HFFc6 (cell line): ENCODE results near the gene ZNF827. TPM values are rescaled to one million over a fixed set of nuclear protein-coding genes. Genes with fewer than 3 reads are reported as not detected.

Experiments
- DNase-seq: peaks from one replicate; pipeline ENCODE4 v3.0.0-alpha.2; 2018
- H3K27ac Mint-ChIP-seq: 2 replicates; pipeline ENCODE4 v1.8.0; 2020; ENCODE audit warnings: mild to moderate bottlenecking, mixed read lengths
- H3K27me3 Mint-ChIP-seq: 2 replicates; pipeline ENCODE4 v1.8.0; 2021; ENCODE audit warnings: mild to moderate bottlenecking, moderate library complexity, mixed read lengths; ENCODE audit not compliant: insufficient read depth
- H3K36me3 Mint-ChIP-seq: 2 replicates; pipeline ENCODE4 v1.8.0; 2021; ENCODE audit warnings: low read depth, mixed read lengths
- H3K4me1 Mint-ChIP-seq: 2 replicates; pipeline ENCODE4 v1.8.0; 2020; ENCODE audit warnings: low read depth, mixed read lengths
- H3K4me3 Mint-ChIP-seq: 2 replicates; pipeline ENCODE4 v1.8.0; 2020; ENCODE audit warnings: mild to moderate bottlenecking, moderate library complexity, mixed read lengths
- H3K9me3 Mint-ChIP-seq: 2 replicates; pipeline ENCODE4 v1.8.0; 2020; ENCODE audit warnings: mild to moderate bottlenecking, mixed read lengths
- total RNA-seq, 6 experiments: library from RNA; stranded (reverse); fragmentation: NEBNext Ultra II Directional; extraction: Animal tissue kit (Norgen Biotek cat#: 25700); gene quantifications; 2 replicates in 1 of 6; 3 replicates in 5 of 6; pipeline ENCODE4 v1.2.3, GENCODE V29; 2021
- TF ChIP-seq, protein P1 (sequence below): fragments of 200-600 bp; sonication (generic); IDR thresholded peaks from 2 replicates; pipeline ENCODE4 v1.5.0; 2021; ENCODE audit warnings: antibody characterized with exemption, mild to moderate bottlenecking

The ZNF827 gene
- total RNA-seq, 6 experiments from 2014 or later, result 15.8 to 22.4 (median 17.6) TPM

DNA sequence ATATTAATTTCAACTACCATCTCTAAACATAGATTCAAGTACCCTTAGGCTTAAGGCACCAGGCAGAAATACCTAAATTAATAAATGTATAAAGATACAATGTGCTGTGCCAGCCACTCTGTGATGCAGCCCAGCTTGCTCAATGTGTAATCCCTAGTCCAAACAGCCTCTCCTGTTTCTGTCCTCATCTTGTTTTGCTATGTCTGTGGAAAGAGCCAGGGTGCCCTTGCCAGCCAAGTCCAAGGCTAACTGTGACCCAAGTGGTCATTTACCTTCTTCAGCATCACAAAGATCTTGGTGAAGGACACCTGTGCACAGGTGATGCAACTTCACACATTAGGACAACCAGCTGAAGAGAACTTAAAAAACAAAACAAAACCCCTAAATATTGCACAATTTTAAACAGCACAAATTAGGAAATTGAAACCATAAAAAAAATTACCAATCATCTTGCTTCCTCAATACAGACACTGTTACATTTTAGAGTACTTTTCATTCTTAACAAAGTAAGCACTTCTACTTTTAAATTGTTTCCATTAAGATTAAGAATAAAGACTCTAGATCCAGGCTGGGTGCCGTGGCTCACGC lies 169.1 kb downstream of the ZNF827 start:
- Mint-ChIP-seq H3K27ac (no peak overlapping the region), H3K9me3 (no peaks in the 10 kb centered on the region), H3K27me3 (peaks cover 1% of the 10 kb centered on the region; the same call in 1 of the 2 replicates), H3K36me3 (peaks cover 57% of the 10 kb centered on the region), H3K4me3 (no peak overlapping the region), H3K4me1 (peaks cover 9% of the 10 kb centered on the region)
- TF ChIP-seq, protein P1, sequence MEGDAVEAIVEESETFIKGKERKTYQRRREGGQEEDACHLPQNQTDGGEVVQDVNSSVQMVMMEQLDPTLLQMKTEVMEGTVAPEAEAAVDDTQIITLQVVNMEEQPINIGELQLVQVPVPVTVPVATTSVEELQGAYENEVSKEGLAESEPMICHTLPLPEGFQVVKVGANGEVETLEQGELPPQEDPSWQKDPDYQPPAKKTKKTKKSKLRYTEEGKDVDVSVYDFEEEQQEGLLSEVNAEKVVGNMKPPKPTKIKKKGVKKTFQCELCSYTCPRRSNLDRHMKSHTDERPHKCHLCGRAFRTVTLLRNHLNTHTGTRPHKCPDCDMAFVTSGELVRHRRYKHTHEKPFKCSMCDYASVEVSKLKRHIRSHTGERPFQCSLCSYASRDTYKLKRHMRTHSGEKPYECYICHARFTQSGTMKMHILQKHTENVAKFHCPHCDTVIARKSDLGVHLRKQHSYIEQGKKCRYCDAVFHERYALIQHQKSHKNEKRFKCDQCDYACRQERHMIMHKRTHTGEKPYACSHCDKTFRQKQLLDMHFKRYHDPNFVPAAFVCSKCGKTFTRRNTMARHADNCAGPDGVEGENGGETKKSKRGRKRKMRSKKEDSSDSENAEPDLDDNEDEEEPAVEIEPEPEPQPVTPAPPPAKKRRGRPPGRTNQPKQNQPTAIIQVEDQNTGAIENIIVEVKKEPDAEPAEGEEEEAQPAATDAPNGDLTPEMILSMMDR, result no peak
- DNase-seq, result no peak

GRCh38 chr4:145766273-145766672 lies 172.3 kb downstream of the ZNF827 start:
- Mint-ChIP-seq H3K4me3 (no peak overlapping the region), H3K4me1 (peaks cover 9% of the 10 kb centered on the region), H3K27me3 (peaks cover 1% of the 10 kb centered on the region; the same call in 1 of the 2 replicates), H3K9me3 (no peaks in the 10 kb centered on the region), H3K27ac (no peak overlapping the region), H3K36me3 (peaks cover 56% of the 10 kb centered on the region)
- no peak for DNase-seq
- TF ChIP-seq, protein P1, result no peak

- H3K27ac Mint-ChIP-seq, result no peak overlapping the region; the same call in 1 of the 2 replicates
- no peaks in the 10 kb centered on the region for H3K9me3 Mint-ChIP-seq
- peaks cover 9% of the 10 kb centered on the region for H3K4me1 Mint-ChIP-seq
- no peak overlapping the region for H3K4me3 Mint-ChIP-seq
- peaks cover 75% of the 10 kb centered on the region for H3K36me3 Mint-ChIP-seq
- H3K27me3 Mint-ChIP-seq, result peaks cover 1% of the 10 kb centered on the region; the same call in 1 of the 2 replicates
- TF ChIP-seq, protein P1, result no peak
- no peak for DNase-seq
Measured at GRCh38 chr4:145763399-145763798, 175.2 kb downstream of the ZNF827 start.

DNA sequence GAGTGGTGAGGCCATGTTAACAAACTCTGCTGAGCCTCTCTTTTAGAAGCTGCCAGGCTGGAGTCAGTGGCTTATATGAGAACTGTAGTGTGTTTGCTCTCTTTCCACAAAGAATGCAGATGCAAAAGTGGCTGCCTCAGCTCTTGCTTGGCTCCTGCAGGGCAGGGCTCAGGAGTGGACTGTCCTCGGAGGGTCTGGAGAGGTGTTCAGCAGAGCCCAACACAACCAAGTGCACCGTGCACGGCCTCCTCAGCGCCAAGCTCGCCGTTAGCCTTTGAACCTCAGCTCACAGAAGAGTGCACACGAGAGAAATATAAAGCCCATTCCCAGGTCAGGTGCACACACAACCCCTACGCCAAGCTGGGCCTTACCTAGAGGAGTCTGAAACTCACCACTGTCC lies 175.9 kb downstream of the ZNF827 start:
- H3K36me3 Mint-ChIP-seq, result peaks cover 72% of the 10 kb centered on the region
- TF ChIP-seq, protein P1, result no peak
- DNase-seq, result no peak
- H3K27ac Mint-ChIP-seq, result no peak overlapping the region
- no peaks in the 10 kb centered on the region for H3K9me3 Mint-ChIP-seq
- H3K4me1 Mint-ChIP-seq, result peaks cover 9% of the 10 kb centered on the region
- H3K27me3 Mint-ChIP-seq, result peaks cover 1% of the 10 kb centered on the region; the same call in 1 of the 2 replicates
- H3K4me3 Mint-ChIP-seq, result no peak overlapping the region

DNA sequence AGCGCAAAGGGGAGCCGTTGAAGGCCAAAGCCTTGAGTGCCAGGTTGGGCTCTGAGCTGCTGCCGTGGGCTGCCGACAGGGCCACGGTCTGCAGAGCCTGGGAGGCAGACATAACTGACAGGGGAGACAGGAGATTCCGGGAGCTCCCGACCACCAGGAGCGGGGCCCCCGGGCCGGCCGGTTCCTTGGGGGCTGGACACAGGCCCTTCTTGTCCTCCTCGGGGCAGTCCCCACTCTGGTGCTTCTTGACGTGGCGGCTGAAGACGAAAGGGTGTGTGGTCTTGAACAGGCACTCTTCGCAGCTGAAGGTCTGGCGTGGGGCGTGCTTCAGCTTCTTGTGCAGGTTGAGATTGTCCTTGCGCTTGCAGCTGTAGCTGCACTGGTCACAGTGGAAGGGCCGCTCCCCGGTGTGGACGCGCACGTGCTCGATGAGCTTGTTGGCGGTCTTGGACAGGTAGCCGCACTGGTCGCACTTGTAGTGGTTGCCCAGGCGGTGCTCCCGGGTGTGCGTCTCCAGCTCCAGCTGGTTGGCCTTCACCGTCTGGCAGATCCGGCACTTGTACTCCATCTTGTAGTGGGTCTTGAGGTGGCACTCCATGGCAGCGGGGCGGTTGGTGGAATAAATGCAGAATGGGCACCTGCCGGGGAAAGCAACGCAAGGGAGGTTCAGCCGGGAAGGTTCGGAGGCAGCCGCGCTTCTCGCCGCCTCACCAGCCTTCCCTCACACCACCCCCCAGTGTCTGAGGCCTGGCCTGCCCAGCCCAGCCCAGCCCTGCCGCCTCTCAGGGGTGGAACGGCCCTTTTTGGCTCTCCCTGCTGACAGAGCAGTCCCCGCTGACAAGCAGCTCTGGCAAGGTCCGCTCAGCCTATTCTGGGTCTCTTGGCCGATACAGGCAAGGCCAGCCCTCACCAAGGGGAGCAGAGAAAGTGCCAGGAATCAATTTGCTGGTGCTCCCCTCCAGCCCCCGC lies 177.4 kb downstream of the ZNF827 start:
- peaks cover 58% of the 10 kb centered on the region for H3K36me3 Mint-ChIP-seq
- peaks cover 1% of the 10 kb centered on the region; the same call in 1 of the 2 replicates for H3K27me3 Mint-ChIP-seq
- no peak overlapping the region for H3K27ac Mint-ChIP-seq
- H3K4me3 Mint-ChIP-seq, result no peak overlapping the region
- DNase-seq, result no peak
- TF ChIP-seq, protein P1, result no peak
- no peaks in the 10 kb centered on the region for H3K9me3 Mint-ChIP-seq
- H3K4me1 Mint-ChIP-seq, result peaks cover 12% of the 10 kb centered on the region
